ENCODE measurements around the gene DIAPH1.

DNA sequence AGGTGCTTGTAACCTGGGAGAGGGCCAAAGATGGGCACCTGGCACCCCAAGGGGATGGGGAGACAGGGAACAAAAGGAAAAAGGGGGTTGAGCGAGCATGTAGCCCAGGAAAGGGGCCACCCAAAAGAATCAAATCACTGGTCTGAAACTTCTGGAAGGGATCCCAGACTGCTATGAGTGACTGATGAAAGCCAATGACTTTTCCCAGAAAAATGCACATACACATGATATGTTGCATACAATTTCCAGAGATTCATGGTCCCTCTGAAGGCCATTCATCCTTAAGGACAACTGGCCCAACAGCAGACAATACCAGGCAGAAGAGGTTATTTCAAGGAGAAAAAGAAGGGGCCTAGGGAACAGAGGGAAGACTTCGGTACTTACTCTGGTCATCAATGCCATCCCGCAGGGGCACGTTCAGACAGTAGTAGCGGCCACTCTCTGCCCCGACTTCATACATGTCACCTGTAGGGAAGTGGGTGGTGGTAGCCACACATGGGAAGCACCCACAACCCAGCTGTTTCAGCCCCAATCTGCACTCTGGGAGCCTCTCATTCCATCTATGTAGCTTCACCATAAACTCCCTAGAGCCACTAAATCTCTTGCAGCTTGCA, 9.5 kb upstream of the DIAPH1 start:
- TF ChIP-seq POLR2A (IDR thresholded peaks at IDR 0.05) (no peak), POLR2AphosphoS5 (IDR thresholded peaks at IDR 0.05) (no peak)
- TF ChIP-seq, protein P1, sequence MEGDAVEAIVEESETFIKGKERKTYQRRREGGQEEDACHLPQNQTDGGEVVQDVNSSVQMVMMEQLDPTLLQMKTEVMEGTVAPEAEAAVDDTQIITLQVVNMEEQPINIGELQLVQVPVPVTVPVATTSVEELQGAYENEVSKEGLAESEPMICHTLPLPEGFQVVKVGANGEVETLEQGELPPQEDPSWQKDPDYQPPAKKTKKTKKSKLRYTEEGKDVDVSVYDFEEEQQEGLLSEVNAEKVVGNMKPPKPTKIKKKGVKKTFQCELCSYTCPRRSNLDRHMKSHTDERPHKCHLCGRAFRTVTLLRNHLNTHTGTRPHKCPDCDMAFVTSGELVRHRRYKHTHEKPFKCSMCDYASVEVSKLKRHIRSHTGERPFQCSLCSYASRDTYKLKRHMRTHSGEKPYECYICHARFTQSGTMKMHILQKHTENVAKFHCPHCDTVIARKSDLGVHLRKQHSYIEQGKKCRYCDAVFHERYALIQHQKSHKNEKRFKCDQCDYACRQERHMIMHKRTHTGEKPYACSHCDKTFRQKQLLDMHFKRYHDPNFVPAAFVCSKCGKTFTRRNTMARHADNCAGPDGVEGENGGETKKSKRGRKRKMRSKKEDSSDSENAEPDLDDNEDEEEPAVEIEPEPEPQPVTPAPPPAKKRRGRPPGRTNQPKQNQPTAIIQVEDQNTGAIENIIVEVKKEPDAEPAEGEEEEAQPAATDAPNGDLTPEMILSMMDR (IDR thresholded peaks at IDR 0.05) = no peak

All from gastroesophageal sphincter (tissue), 3 donors.